K562 (cell line): Measurements from ENCODE around the gene AIM2. TPM values are rescaled to one million over a fixed set of nuclear protein-coding genes. Genes with fewer than 3 reads are reported as not detected.

Experiments used
- ATF3 ChIP-seq, 2 experiments: fragments of 450-650 bp in 1 of 2; sonication (generic) in 1 of 2; formaldehyde crosslinking in 1 of 2; IDR thresholded peaks in 1 of 2; conservative IDR thresholded peaks in 1 of 2; 2 replicates each; pipeline versions ENCODE4 v1.6.1 to v1.8.1; 2016 to 2023; ENCODE audit warnings: mild to moderate bottlenecking in 2 of 2, moderate library complexity in 2 of 2, inconsistent platforms in 1 of 2, missing genetic modification reagents in 1 of 2
- CREBBP ChIP-seq: IDR thresholded peaks from one replicate; pipeline ENCODE4 v1.6.1; 2012; ENCODE audit warnings: low read depth, mild to moderate bottlenecking, control low read depth, inconsistent platforms, low read length
- EHMT2 ChIP-seq: fragments of 450-650 bp; IDR thresholded peaks from 2 replicates; pipeline ENCODE4 v1.6.1; 2018; ENCODE audit warnings: antibody characterized with exemption
- GABPB1 ChIP-seq: sonication (generic); formaldehyde crosslinking; IDR thresholded peaks from 2 replicates; pipeline ENCODE4 v1.8.0; 2022; ENCODE audit warnings: mild to moderate bottlenecking, missing genetic modification reagents
- IRF2 ChIP-seq: sonication (generic); formaldehyde crosslinking; IDR thresholded peaks from 2 replicates; pipeline ENCODE4 v1.8.1; 2022; ENCODE audit warnings: mild to moderate bottlenecking, missing genetic modification reagents
- KHSRP ChIP-seq: fragments of 450-650 bp; IDR thresholded peaks from 2 replicates; pipeline ENCODE4 v1.6.1; 2017
- KLF6 ChIP-seq: fragments of 250-450 bp; sonication (Bioruptor Pico); IDR thresholded peaks from 2 replicates; pipeline ENCODE4 v1.4.0; 2020; ENCODE audit warnings: mild to moderate bottlenecking, moderate library complexity, borderline replicate concordance
- MLX ChIP-seq, 2 experiments: fragments of 450-650 bp in 1 of 2; sonication (generic) in 1 of 2; formaldehyde crosslinking; conservative IDR thresholded peaks; 2 replicates each; pipeline versions ENCODE4 v1.4.0 to v1.8.1; 2020 to 2022; ENCODE audit warnings: mild to moderate bottlenecking in 1 of 2, missing genetic modification reagents in 1 of 2
- NR2C2 ChIP-seq, 2 experiments: fragments of 200-800 bp in 1 of 2; sonication (Bioruptor generic) in 1 of 2; sonication (generic) in 1 of 2; formaldehyde crosslinking in 1 of 2; IDR thresholded peaks; 2 replicates each; pipeline versions ENCODE4 v1.6.1 to v1.8.0; 2016 to 2022; ENCODE audit warnings: mild to moderate bottlenecking in 1 of 2, missing compliant biosample characterization in 1 of 2, missing genetic modification characterization in 1 of 2, missing genetic modification reagents in 1 of 2
- POLR3A ChIP-seq: IDR thresholded peaks from 2 replicates; pipeline ENCODE4 v1.6.1; 2011; ENCODE audit warnings: borderline replicate concordance, mild to moderate bottlenecking, moderate library complexity; ENCODE audit not compliant: insufficient read length, insufficient read depth; ENCODE audit errors: extremely low read depth
- RBM15 ChIP-seq: fragments of 200-400 bp; formaldehyde crosslinking; IDR thresholded peaks from 2 replicates; pipeline ENCODE4 v1.6.1; 2018; ENCODE audit warnings: mild to moderate bottlenecking, low read length, moderate library complexity; ENCODE audit not compliant: insufficient read depth
- RBM25 ChIP-seq: fragments of 200-400 bp; formaldehyde crosslinking; IDR thresholded peaks from 2 replicates; pipeline ENCODE4 v1.6.1; 2018; ENCODE audit warnings: low read length, low read depth, moderate library complexity; ENCODE audit not compliant: severe bottlenecking
- RBM39 ChIP-seq: fragments of 200-400 bp; formaldehyde crosslinking; optimal IDR thresholded peaks from 2 replicates; pipeline ENCODE3; 2018; ENCODE audit warnings: low read depth, low read length
- RFX1 ChIP-seq: fragments of 450-650 bp; IDR thresholded peaks from 2 replicates; pipeline ENCODE4 v1.6.1; 2016; ENCODE audit warnings: mild to moderate bottlenecking, moderate library complexity
- SLC30A9 ChIP-seq: fragments of 250-450 bp; sonication (Bioruptor Pico); IDR thresholded peaks from 2 replicates; pipeline ENCODE4 v1.8.0; 2022; ENCODE audit warnings: mild to moderate bottlenecking, moderate library complexity
- SRSF3 ChIP-seq: fragments of 200-400 bp; formaldehyde crosslinking; IDR thresholded peaks from 2 replicates; pipeline ENCODE4 v1.6.1; 2016; ENCODE audit warnings: mild to moderate bottlenecking, low read length, moderate library complexity; ENCODE audit not compliant: insufficient read depth
- TCF7L2 ChIP-seq: fragments of 150-350 bp; IDR thresholded peaks from 2 replicates; pipeline ENCODE4 v1.6.1; 2016; ENCODE audit warnings: low read depth, mild to moderate bottlenecking, low read length, moderate library complexity
- TFE3 ChIP-seq: fragments of 450-650 bp; formaldehyde crosslinking; IDR thresholded peaks from 2 replicates; pipeline ENCODE4 v1.4.0; 2020; ENCODE audit warnings: mild to moderate bottlenecking, mixed read lengths
- VEZF1 ChIP-seq: fragments of 200-800 bp; sonication (Bioruptor generic); IDR thresholded peaks from 2 replicates; pipeline ENCODE4 v1.6.1; 2017; ENCODE audit warnings: missing genetic modification characterization, missing compliant biosample characterization
- ZBTB8A ChIP-seq: fragments of 450-650 bp; IDR thresholded peaks from 2 replicates; pipeline ENCODE4 v1.6.1; 2018; ENCODE audit warnings: mild to moderate bottlenecking, moderate library complexity; ENCODE audit not compliant: partially characterized antibody
- ZZZ3 ChIP-seq: fragments of 450-650 bp; IDR thresholded peaks from 2 replicates; pipeline ENCODE4 v1.6.1; 2016; ENCODE audit warnings: antibody characterized with exemption, mild to moderate bottlenecking, moderate library complexity
- polyA plus RNA-seq, 8 experiments: library from polyadenylated mRNA; depleted of rRNA in 4 of 8; stranded (reverse) in 5 of 8; unstranded in 3 of 8; fragments of >200 nt; fragmentation: Nextera tagmentation in 2 of 8; fragmentation: Illumina TruSeq in 1 of 8; extraction: Ambion mirVana in 2 of 8; extraction: Trizol in 1 of 8; gene quantifications; 2 replicates each; pipeline versions ENCODE4 v1.2.1 to v1.2.3, GENCODE V29; 2011 to 2014; ENCODE audit warnings: inconsistent platforms in 1 of 8, missing spikeins in 1 of 8
- total RNA-seq, 7 experiments: library from RNA; depleted of rRNA in 6 of 7; stranded (reverse); fragments of >200 nt in 6 of 7; fragmentation: Illumina TruSeq in 2 of 7; extraction: Trizol in 2 of 7; gene quantifications; 2 replicates each; pipeline versions ENCODE4 v1.2.1 to v1.2.3, GENCODE V29; 2011 to 2021; ENCODE audit warnings: low replicate concordance in 1 of 7

Gene AIM2
- total and polyA plus RNA-seq, 9 of the 15 experiments (the other 6 are each of a cell fraction or from before 2014, with no cell fraction given): 0.10 to 0.95 (median 0.22) TPM

GRCh38 chr1:159077120-159077961 is 775 bp upstream of the AIM2 start (continued):
- no peak for TF ChIP-seq SLC30A9 (CRISPR knock-in tag)
- TF ChIP-seq EHMT2: peak; percentile 86; the same call in 1 of the 2 replicates
- TF ChIP-seq ATF3 (IDR thresholded peaks at IDR 0.05): peak; percentile 65; the same call in 1 of the 2 replicates
- TF ChIP-seq ATF3 (CRISPR knock-in tag; conservative IDR thresholded peaks at IDR 0.05): 0 out of 2 replicates have a peak, but pooled peaks have one; percentile 82
- no peak for TF ChIP-seq KLF6 (CRISPR knock-in tag)
- TF ChIP-seq POLR3A: no peak
- no peak for TF ChIP-seq TCF7L2
- no peak for TF ChIP-seq GABPB1 (CRISPR knock-in tag)
- no peak for TF ChIP-seq SRSF3
- no peak for TF ChIP-seq CREBBP
- TF ChIP-seq NR2C2 (CRISPR knock-in tag; IDR thresholded peaks at IDR 0.05): no peak
- peak; percentile 85 for TF ChIP-seq NR2C2 (tag; IDR thresholded peaks at IDR 0.05)
- TF ChIP-seq TFE3: no peak
- TF ChIP-seq RBM15: no peak
- TF ChIP-seq RFX1: no peak
- TF ChIP-seq RBM25: no peak
- TF ChIP-seq KHSRP: no peak
- TF ChIP-seq VEZF1 (CRISPR knock-in tag): peak; percentile 76
- no peak for TF ChIP-seq ZBTB8A
- no peak for TF ChIP-seq RBM39
- no peak for TF ChIP-seq IRF2 (CRISPR knock-in tag)
- no peak for TF ChIP-seq ZZZ3
- TF ChIP-seq MLX (CRISPR knock-in tag; conservative IDR thresholded peaks at IDR 0.05): no peak
